ENCODE results near the gene GAS7. TPM values are rescaled to one million over a fixed set of nuclear protein-coding genes. Genes with fewer than 3 reads are reported as not detected.

GAS7 gene
- total RNA-seq, 2 donors from 2014 or later: 79.7 to 113 TPM

DNA sequence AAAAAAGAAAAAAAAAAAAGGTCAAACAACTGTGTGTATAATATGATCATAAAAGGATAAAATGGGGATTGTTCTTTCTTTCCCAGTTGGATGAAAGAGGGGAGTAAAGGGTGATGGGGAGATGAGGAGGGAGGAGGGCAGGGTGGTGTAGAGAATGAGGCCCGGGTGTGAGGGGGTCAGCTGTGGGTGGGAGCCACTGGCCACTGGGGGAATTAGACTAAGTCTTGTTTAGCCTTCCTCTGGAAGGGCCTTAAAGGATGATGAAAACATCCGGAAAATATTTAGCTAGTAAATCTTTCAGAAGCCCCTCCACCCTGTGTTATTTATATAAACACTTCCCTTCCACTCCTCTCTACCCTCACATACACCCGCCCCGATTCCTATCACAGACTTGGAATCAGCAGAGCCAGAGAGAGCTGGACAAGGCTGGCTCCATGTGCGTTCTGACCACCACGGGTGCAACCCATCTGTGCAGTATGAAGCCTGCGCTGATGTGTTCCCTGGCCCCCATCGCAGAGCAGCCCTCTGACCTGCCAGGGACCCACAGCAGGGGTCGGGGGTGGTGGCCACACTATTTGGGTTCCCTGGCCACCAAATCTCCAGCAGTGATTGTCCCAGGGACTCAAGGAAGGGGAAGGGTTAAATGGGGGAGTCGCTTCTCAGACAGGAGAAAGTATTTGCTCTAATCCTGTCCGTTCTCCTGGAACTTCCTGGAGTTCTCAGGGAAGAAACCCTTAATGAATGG lies 72.7 kb downstream of the GAS7 start:
- H3K36me3 ChIP-seq: no peaks in the 10 kb centered on the region
- no peak overlapping the region for H3K4me3 ChIP-seq
- peak overlapping the region; percentile 39 to 80 for H3K27ac ChIP-seq
- TF ChIP-seq, protein P1, sequence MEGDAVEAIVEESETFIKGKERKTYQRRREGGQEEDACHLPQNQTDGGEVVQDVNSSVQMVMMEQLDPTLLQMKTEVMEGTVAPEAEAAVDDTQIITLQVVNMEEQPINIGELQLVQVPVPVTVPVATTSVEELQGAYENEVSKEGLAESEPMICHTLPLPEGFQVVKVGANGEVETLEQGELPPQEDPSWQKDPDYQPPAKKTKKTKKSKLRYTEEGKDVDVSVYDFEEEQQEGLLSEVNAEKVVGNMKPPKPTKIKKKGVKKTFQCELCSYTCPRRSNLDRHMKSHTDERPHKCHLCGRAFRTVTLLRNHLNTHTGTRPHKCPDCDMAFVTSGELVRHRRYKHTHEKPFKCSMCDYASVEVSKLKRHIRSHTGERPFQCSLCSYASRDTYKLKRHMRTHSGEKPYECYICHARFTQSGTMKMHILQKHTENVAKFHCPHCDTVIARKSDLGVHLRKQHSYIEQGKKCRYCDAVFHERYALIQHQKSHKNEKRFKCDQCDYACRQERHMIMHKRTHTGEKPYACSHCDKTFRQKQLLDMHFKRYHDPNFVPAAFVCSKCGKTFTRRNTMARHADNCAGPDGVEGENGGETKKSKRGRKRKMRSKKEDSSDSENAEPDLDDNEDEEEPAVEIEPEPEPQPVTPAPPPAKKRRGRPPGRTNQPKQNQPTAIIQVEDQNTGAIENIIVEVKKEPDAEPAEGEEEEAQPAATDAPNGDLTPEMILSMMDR (IDR thresholded peaks at IDR 0.05): no peak
- no peaks in the 10 kb centered on the region for H3K27me3 ChIP-seq
- peaks cover 0 to 69% of the 10 kb centered on the region in 2 donors for H3K4me1 ChIP-seq
- H3K9me3 ChIP-seq: no peaks in the 10 kb centered on the region
- DNase-seq (ENCODE audit: low spot score): no peak

DNA sequence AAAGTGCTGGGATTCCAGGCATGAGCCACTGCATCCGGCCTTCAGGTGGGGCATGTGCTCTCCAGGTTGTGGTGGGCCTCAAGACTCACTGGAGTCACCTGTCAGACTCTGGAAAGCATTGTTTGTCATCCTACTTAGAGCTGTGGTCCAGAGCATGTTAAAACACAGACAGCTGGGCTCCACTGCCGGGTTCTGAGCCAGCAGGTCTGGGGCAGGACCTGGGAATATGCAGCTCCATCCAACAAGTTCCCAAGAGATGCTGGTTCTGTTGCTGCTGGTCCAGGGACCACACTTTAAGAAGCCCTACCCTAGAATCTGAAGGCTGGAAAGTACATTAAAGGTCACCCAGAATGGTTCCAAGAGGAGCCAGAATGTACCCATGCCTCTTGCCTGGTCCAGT lies 75.3 kb downstream of the GAS7 start:
- Histone ChIP-seq H3K4me1 (peaks cover 0 to 92% of the 10 kb centered on the region in 2 donors), H3K9me3 (no peaks in the 10 kb centered on the region), H3K27ac (peak overlapping the region; percentile 53 to 63), H3K36me3 (no peaks in the 10 kb centered on the region), H3K27me3 (no peaks in the 10 kb centered on the region), H3K4me3 (no peak overlapping the region)
- TF ChIP-seq, protein P1 (IDR thresholded peaks at IDR 0.05): no peak
- DNase-seq (ENCODE audit: low spot score): no peak

DNA sequence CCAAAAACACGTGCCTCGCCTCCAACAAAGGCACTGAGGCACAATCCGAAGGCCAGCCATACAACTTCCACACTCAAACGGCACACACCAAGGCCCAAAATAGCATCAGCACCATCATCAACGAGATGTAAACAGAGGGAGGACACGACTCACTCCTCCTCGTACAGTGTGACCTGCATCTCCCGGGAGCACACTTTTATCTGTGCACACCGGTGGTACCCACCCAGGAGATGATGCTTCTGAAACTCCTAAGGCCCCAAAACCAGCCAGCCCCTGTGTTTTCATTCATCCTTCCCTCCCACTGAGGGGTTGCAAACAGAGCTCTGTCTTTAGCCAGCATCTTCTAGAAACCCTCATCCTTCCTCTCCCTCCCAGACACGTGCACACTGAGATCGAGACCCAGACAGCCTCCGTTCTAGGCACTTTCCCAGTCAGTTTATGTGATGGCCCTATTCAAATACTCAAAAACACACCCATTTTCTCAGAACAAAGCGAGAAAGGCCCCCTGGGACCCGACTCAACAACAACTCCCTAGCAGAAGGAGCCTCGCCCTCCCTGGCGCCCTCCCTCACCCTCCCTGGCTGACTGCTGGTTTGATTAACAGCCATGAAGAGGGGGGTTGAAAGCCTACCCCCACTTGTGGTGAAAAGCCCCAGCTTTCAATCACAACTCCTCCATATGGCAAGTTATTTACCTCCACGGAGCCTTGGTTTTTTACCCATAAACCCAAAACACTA lies 76.3 kb downstream of the GAS7 start:
- Histone ChIP-seq H3K4me3 (no peak overlapping the region), H3K9me3 (no peaks in the 10 kb centered on the region), H3K4me1 (peaks cover 0 to 92% of the 10 kb centered on the region in 2 donors), H3K27ac (peak overlapping the region in 1 of 2 donors; percentile 63), H3K36me3 (no peaks in the 10 kb centered on the region), H3K27me3 (no peaks in the 10 kb centered on the region)
- DNase-seq (ENCODE audit: low spot score): no peak
- TF ChIP-seq, protein P1 (IDR thresholded peaks at IDR 0.05): no peak

DNA sequence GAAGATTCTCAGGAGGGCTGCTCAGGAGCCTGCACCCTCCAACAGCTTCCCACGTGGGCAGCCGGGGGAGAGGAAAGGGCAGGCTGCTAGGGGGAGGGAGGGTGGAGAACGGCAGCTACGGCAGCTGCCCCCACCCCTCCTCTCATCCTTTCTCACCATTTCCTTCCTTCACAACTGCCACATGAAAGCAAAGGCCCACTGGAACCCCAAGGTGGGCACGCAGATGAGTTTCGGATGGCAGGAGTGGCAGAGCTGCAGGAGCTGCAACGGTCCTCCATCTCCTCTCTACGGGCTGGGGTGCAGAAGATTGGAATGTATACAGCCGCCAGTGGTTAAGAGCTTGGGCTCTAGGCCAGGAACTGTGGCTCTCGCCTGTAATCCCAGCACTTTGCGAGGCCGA lies 77.7 kb downstream of the GAS7 start:
- TF ChIP-seq, protein P1 (IDR thresholded peaks at IDR 0.05): no peak
- Histone ChIP-seq H3K27ac (peak overlapping the region; percentile 26 to 74), H3K4me1 (peaks cover 0 to 92% of the 10 kb centered on the region in 2 donors), H3K27me3 (no peaks in the 10 kb centered on the region), H3K9me3 (no peaks in the 10 kb centered on the region), H3K4me3 (no peak overlapping the region), H3K36me3 (no peaks in the 10 kb centered on the region)
- DNase-seq (ENCODE audit: low spot score): no peak

DNA sequence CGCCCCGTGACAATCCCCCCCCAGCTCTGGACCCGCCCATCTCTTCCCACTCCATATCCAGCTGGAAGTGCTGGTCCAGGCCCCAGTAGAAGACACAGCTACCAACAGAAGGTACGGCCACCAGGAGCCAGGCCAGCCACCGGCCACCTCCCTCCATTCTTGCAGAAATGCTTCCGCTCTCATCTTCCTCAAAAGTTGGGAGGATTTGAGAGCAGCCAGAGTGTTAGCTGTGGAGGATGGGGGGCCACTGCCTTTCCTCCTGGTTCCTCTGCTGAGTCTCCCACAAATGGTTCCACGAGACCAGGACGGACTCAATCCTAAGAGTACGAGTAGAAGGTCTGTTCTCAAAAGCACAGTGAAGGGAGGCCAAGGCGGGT lies 78.3 kb downstream of the GAS7 start:
- TF ChIP-seq, protein P1 (IDR thresholded peaks at IDR 0.05): no peak
- Histone ChIP-seq H3K4me1 (peaks cover 0 to 95% of the 10 kb centered on the region in 2 donors), H3K27ac (peak overlapping the region; percentile 57 to 74), H3K9me3 (no peaks in the 10 kb centered on the region), H3K27me3 (no peaks in the 10 kb centered on the region), H3K36me3 (no peaks in the 10 kb centered on the region), H3K4me3 (no peak overlapping the region)
- DNase-seq (ENCODE audit: low spot score): no peak

Measured in right atrium auricular region (tissue), 2 donors.